Mesenchymal stem cell (in vitro differentiated cells and primary cell): ENCODE data around the gene GBX2.

Source experiments
- DNase-seq: peaks from one replicate; pipeline ENCODE4 v3.0.0-alpha.2; 2013
- H2AFZ ChIP-seq: one replicate; pipeline ENCODE4 v1.6.1; 2013; ENCODE audit warnings: low read depth, mild to moderate bottlenecking, control low read depth, inconsistent platforms, low read length, moderate library complexity
- H2AK5ac ChIP-seq: 2 replicates; pipeline ENCODE4 v1.6.1; 2013; ENCODE audit warnings: low read length, moderate library complexity, mild to moderate bottlenecking, inconsistent platforms; ENCODE audit not compliant: severe bottlenecking
- H2BK120ac ChIP-seq: one replicate; pipeline ENCODE4 v1.6.1; 2013; ENCODE audit warnings: low read depth, mild to moderate bottlenecking, inconsistent platforms, low read length, moderate library complexity
- H2BK12ac ChIP-seq, 2 experiments: one replicate each; pipeline ENCODE4 v1.6.1; 2013; ENCODE audit warnings: inconsistent platforms in 2 of 2, low read length in 2 of 2, mild to moderate bottlenecking in 2 of 2, moderate library complexity in 2 of 2, control low read depth in 1 of 2
- H2BK15ac ChIP-seq: one replicate; pipeline ENCODE4 v1.6.1; 2013; ENCODE audit warnings: mild to moderate bottlenecking, low read depth, inconsistent platforms; ENCODE audit not compliant: poor library complexity, severe bottlenecking
- H2BK5ac ChIP-seq: 2 replicates; pipeline ENCODE4 v1.6.1; 2013; ENCODE audit warnings: low read depth, mild to moderate bottlenecking, low read length, control low read depth, inconsistent platforms; ENCODE audit not compliant: poor library complexity, severe bottlenecking
- H3K14ac ChIP-seq, 2 experiments: one replicate each; pipeline ENCODE4 v1.6.1; 2013; ENCODE audit warnings: inconsistent platforms in 2 of 2, low read length in 2 of 2, control low read depth in 1 of 2, mild to moderate bottlenecking in 1 of 2, moderate library complexity in 1 of 2
- H3K18ac ChIP-seq, 2 experiments: one replicate each; pipeline ENCODE4 v1.6.1; 2013; ENCODE audit warnings: inconsistent platforms in 2 of 2, low read length in 2 of 2, control low read depth in 1 of 2, low read depth in 1 of 2, mild to moderate bottlenecking in 1 of 2
- H3K23ac ChIP-seq, 2 experiments: one replicate each; pipeline ENCODE4 v1.6.1; 2013; ENCODE audit warnings: inconsistent platforms in 2 of 2, low read length in 2 of 2, mild to moderate bottlenecking in 2 of 2, moderate library complexity in 2 of 2, control low read depth in 1 of 2
- H3K27ac ChIP-seq: 2 replicates; pipeline ENCODE4 v1.5.1; 2013; ENCODE audit warnings: mild to moderate bottlenecking, moderate library complexity, low read length, control low read depth, inconsistent platforms; ENCODE audit not compliant: poor library complexity, severe bottlenecking
- H3K27me3 ChIP-seq, 2 experiments: 2 replicates each; pipeline versions ENCODE4 v1.6.1 to v1.7.0; 2013; ENCODE audit warnings: low read length in 2 of 2, mild to moderate bottlenecking in 2 of 2, moderate library complexity in 2 of 2, control low read depth in 1 of 2, inconsistent platforms in 1 of 2; ENCODE audit not compliant: control insufficient read depth in 1 of 2, insufficient read depth in 1 of 2
- H3K36me3 ChIP-seq, 2 experiments: 2 replicates each; pipeline versions ENCODE4 v1.6.1 to v1.7.0; 2013; ENCODE audit warnings: low read length in 2 of 2, control low read depth in 1 of 2, inconsistent platforms in 1 of 2, low read depth in 1 of 2, mild to moderate bottlenecking in 1 of 2; ENCODE audit not compliant: insufficient read depth in 2 of 2, control insufficient read depth in 1 of 2
- H3K4ac ChIP-seq, 2 experiments: one replicate each; pipeline ENCODE4 v1.6.1; 2013; ENCODE audit warnings: inconsistent platforms in 2 of 2, low read length in 2 of 2, mild to moderate bottlenecking in 2 of 2, moderate library complexity in 2 of 2, control low read depth in 1 of 2, low read depth in 1 of 2
- H3K4me1 ChIP-seq: 2 replicates; pipeline ENCODE4 v1.6.1; 2013; ENCODE audit warnings: low read depth, low read length, control low read depth; ENCODE audit not compliant: control insufficient read depth, insufficient read depth
- H3K4me2 ChIP-seq: 2 replicates; pipeline ENCODE4 v1.6.1; 2013; ENCODE audit warnings: low read length, mild to moderate bottlenecking, inconsistent platforms; ENCODE audit not compliant: poor library complexity, severe bottlenecking
- H3K4me3 ChIP-seq, 2 experiments: 2 replicates each; pipeline versions ENCODE4 v1.5.1 to v1.7.0; 2013; ENCODE audit warnings: low read length in 2 of 2, mild to moderate bottlenecking in 2 of 2, control low read depth in 1 of 2, low read depth in 1 of 2; ENCODE audit not compliant: insufficient read depth in 1 of 2
- H3K79me1 ChIP-seq: replicated peaks from 2 replicates; pipeline ENCODE4 v1.6.1; 2013; ENCODE audit warnings: mild to moderate bottlenecking, control low read depth, low read length, inconsistent platforms; ENCODE audit not compliant: poor library complexity, severe bottlenecking
- H3K9ac ChIP-seq: 2 replicates; pipeline ENCODE4 v1.7.0; 2013; ENCODE audit warnings: mild to moderate bottlenecking, low read length, moderate library complexity
- H3K9me3 ChIP-seq: 2 replicates; pipeline ENCODE4 v1.7.0; 2013; ENCODE audit warnings: mild to moderate bottlenecking, low read length; ENCODE audit not compliant: control insufficient read depth
- H4K8ac ChIP-seq: one replicate; pipeline ENCODE4 v1.6.1; 2013; ENCODE audit warnings: inconsistent platforms, mild to moderate bottlenecking, low read length, moderate library complexity
- H4K91ac ChIP-seq: one replicate; pipeline ENCODE4 v1.6.1; 2013; ENCODE audit warnings: mild to moderate bottlenecking, low read length, inconsistent platforms
- WGBS: methylation state at CpG from one replicate; pipeline ENCODE4 v1.1.7; 2013; ENCODE audit warnings: mixed read lengths; 5-methylcytosine and 5-hydroxymethylcytosine counted together

GBX2 gene

DNA sequence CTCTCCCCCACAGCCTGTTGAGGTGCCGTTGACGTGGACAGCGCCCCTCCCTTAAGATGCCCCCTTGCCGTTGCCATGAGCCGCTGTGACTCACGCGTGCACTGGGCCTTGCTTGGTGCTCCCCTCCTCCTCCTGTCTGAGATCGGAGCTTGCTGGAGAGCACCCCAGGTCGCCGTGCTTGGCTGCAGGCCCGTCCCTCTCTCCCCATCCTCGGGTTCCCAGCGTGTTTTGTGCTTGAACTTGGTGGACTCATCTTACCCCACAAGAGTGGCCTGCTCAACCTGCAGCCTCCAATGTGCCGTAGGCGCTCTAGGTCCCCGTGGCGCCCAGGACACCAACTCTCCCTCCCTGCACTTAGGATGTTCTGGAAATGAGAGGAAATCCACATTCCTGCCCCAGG is 39.9 kb downstream of the GBX2 start:
- H2BK5ac ChIP-seq = no peak overlapping the region
- H4K8ac ChIP-seq = no peak overlapping the region
- no peaks in the 10 kb centered on the region for H3K79me1 ChIP-seq
- no peaks in the 10 kb centered on the region for H3K9me3 ChIP-seq
- no peak overlapping the region for H3K9ac ChIP-seq
- H2AFZ ChIP-seq = no peak overlapping the region
- no peak overlapping the region for H3K18ac ChIP-seq
- no peak overlapping the region for H3K4me3 ChIP-seq
- no peak overlapping the region for H3K4ac ChIP-seq
- no peak overlapping the region for H2BK15ac ChIP-seq
- no peaks in the 10 kb centered on the region for H3K27me3 ChIP-seq
- peaks cover 30 to 32% of the 10 kb centered on the region in 2 experiments for H3K36me3 ChIP-seq
- H3K4me1 ChIP-seq = peaks cover 6% of the 10 kb centered on the region
- no peak overlapping the region for H2BK12ac ChIP-seq
- H4K91ac ChIP-seq = no peak overlapping the region
- no peak overlapping the region for H3K4me2 ChIP-seq
- peak overlapping the region in 1 of 2 experiments; percentile 42 for H3K14ac ChIP-seq
- DNase-seq = no peak
- H2BK120ac ChIP-seq = no peak overlapping the region
- 93% methylated on average over 17 of the region's 17 CpGs for WGBS
- no peak overlapping the region for H3K23ac ChIP-seq
- no peak overlapping the region for H3K27ac ChIP-seq
- no peak overlapping the region for H2AK5ac ChIP-seq

DNA sequence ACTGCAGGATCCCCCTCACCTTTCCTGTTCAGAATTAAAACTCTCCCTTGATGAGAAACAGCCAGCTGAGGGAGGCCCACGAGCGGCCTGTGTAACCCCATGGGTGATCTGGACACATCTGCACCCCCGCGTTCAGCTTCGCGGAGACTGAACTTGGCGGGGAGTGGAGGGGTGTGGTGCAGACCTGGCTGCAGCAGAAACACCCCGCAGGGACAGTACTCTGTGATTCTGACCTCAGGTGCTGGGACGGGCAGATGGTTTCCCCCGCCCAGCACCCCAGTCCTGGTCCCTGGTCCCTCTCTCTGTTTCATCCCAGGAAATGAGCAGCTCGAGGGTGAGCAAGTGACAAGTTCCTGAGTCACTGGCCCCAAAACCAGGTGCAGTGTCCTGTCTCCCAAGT is 41.2 kb downstream of the GBX2 start:
- Histone ChIP-seq H3K23ac (no peak overlapping the region), H2AK5ac (no peak overlapping the region), H3K14ac (no peak overlapping the region), H2BK120ac (no peak overlapping the region), H2BK12ac (no peak overlapping the region), H3K4me2 (no peak overlapping the region), H2AFZ (no peak overlapping the region), H3K27me3 (no peaks in the 10 kb centered on the region), H3K4me1 (peaks cover 6% of the 10 kb centered on the region), H2BK5ac (no peak overlapping the region), H3K79me1 (no peaks in the 10 kb centered on the region), H3K4me3 (no peak overlapping the region), H3K9me3 (no peaks in the 10 kb centered on the region), H3K27ac (no peak overlapping the region), H2BK15ac (no peak overlapping the region), H3K9ac (no peak overlapping the region), H3K4ac (no peak overlapping the region), H3K18ac (no peak overlapping the region), H4K8ac (no peak overlapping the region), H4K91ac (no peak overlapping the region), H3K36me3 (peaks cover 32 to 34% of the 10 kb centered on the region in 2 experiments)
- no peak for DNase-seq
- 85% methylated on average over 11 of the region's 11 CpGs for WGBS

DNA sequence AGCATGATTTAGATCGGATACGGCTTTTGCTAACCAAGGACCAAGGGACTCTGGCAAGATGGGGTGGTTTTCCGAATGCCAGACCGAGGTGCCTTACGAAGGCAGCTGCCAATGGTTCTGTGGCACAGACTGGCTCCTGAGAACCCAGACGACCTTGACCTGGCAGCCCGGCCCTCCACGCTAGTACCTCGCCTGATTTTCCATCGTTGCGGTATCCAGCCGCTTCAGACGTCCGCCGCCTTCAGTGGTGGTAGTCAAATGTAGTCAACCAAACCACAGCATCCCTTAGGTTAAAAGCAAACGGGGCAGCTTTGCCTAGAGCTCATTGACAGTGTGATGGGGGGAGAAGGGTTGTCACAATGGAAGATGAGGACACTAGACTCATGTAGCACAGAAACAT is 42.6 kb downstream of the GBX2 start:
- DNase-seq = no peak
- no peak overlapping the region for H3K14ac ChIP-seq
- WGBS = 96% methylated on average over 16 of the region's 16 CpGs
- H3K9ac ChIP-seq = no peak overlapping the region
- no peak overlapping the region for H2AK5ac ChIP-seq
- peaks cover 8% of the 10 kb centered on the region for H3K4me1 ChIP-seq
- no peak overlapping the region for H3K18ac ChIP-seq
- no peak overlapping the region for H4K91ac ChIP-seq
- H3K23ac ChIP-seq = no peak overlapping the region
- H3K79me1 ChIP-seq = no peaks in the 10 kb centered on the region
- no peak overlapping the region for H3K27ac ChIP-seq
- H3K9me3 ChIP-seq = no peaks in the 10 kb centered on the region
- H3K4ac ChIP-seq = no peak overlapping the region
- H3K36me3 ChIP-seq = peaks cover 34 to 39% of the 10 kb centered on the region in 2 experiments
- no peak overlapping the region for H2BK120ac ChIP-seq
- H3K27me3 ChIP-seq = no peaks in the 10 kb centered on the region
- no peak overlapping the region for H3K4me2 ChIP-seq
- no peak overlapping the region for H2BK12ac ChIP-seq
- H2BK15ac ChIP-seq = no peak overlapping the region
- H3K4me3 ChIP-seq = peak overlapping the region in 1 of 2 experiments; percentile 2
- H2AFZ ChIP-seq = no peak overlapping the region
- no peak overlapping the region for H2BK5ac ChIP-seq
- H4K8ac ChIP-seq = no peak overlapping the region

DNA sequence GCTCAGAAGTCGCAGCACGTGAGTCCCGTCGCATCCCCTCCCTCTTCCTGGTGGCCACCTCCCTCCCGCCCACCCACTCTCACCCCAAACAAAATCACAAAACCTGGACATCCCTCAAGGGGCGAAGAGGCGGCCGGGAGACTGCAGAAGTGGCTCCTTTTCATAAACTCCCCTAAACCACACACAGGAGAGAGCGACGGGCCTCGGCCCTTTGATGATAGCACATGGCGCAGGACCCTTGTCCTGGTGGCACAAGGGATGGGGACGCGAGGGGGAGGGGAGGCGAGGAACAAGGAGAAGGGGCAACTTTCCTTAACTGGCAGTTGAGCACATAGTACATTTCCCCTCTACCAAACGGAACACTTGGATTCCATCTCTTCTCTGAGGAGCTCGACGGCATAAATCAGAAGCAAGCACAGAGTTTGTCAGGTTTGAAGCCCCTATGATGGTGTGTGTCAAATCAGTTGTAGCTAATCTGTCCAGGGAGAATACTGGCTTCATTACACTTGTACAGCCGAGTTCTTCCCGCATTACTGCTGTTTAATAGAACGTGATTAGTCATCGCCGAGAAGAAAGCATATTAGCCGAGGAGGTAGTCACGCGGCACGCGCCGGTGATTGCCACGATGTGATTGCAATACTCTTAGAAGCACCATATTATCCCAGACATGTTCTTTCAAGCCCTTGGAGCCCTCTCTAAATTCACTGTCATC is 43.8 kb downstream of the GBX2 start:
- no peak overlapping the region for H2BK15ac ChIP-seq
- no peak overlapping the region for H4K91ac ChIP-seq
- H2AK5ac ChIP-seq = no peak overlapping the region
- H3K79me1 ChIP-seq = no peaks in the 10 kb centered on the region
- H3K9me3 ChIP-seq = no peaks in the 10 kb centered on the region
- H3K4me1 ChIP-seq = peaks cover 11% of the 10 kb centered on the region
- H3K27ac ChIP-seq = no peak overlapping the region
- no peak overlapping the region for H3K4ac ChIP-seq
- H2AFZ ChIP-seq = no peak overlapping the region
- no peak overlapping the region for H3K18ac ChIP-seq
- 95% methylated on average over 26 of the region's 30 CpGs for WGBS
- no peak overlapping the region for H4K8ac ChIP-seq
- H2BK5ac ChIP-seq = no peak overlapping the region
- no peak overlapping the region for H2BK12ac ChIP-seq
- no peak overlapping the region for H3K9ac ChIP-seq
- H3K36me3 ChIP-seq = peaks cover 34 to 39% of the 10 kb centered on the region in 2 experiments
- no peak overlapping the region for H2BK120ac ChIP-seq
- no peaks in the 10 kb centered on the region for H3K27me3 ChIP-seq
- no peak overlapping the region for H3K4me3 ChIP-seq
- H3K4me2 ChIP-seq = no peak overlapping the region
- H3K14ac ChIP-seq = no peak overlapping the region
- DNase-seq = no peak
- no peak overlapping the region for H3K23ac ChIP-seq
